GM04504 (cell line): ENCODE results near the gene COL5A3.
"Not testable (repeated sequence)": the region's sequence is repeated elsewhere in the genome, so short reads cannot be mapped to it uniquely, and the experiment has no call there.

Experiments used
- DNase-seq: peaks from one replicate; pipeline ENCODE4 v3.0.0-alpha.2; 2012; ENCODE audit warnings: low read depth

The COL5A3 gene

GRCh38 chr19:9971166-9971897 lies 39.0 kb downstream of the COL5A3 start:
- no peak for DNase-seq

GRCh38 chr19:9970481-9970880 lies 39.8 kb downstream of the COL5A3 start:
- no peak for DNase-seq

GRCh38 chr19:9969688-9969975 lies 40.7 kb downstream of the COL5A3 start:
- no peak for DNase-seq

GRCh38 chr19:9968820-9969687 lies 41.2 kb downstream of the COL5A3 start:
- no peak for DNase-seq

- no peak for DNase-seq
Observed at GRCh38 chr19:9967326-9967725, 43.0 kb downstream of the COL5A3 start.

- no peak for DNase-seq
Observed at GRCh38 chr19:9966448-9966847, 43.9 kb downstream of the COL5A3 start.

GRCh38 chr19:9966024-9966423 lies 44.3 kb downstream of the COL5A3 start:
- no peak for DNase-seq

GRCh38 chr19:9962623-9963290 lies 47.5 kb downstream of the COL5A3 start:
- no peak for DNase-seq

- DNase-seq, result no peak
Observed at GRCh38 chr19:9961103-9961502, 49.2 kb downstream of the COL5A3 start.

- DNase-seq, result peak; percentile 85
Observed at GRCh38 chr19:9958379-9958821, 51.9 kb downstream of the COL5A3 start.

- no peak for DNase-seq
Observed at GRCh38 chr19:9956956-9957355, 53.3 kb downstream of the COL5A3 start.

- no peak for DNase-seq
Observed at GRCh38 chr19:9953802-9954542, 56.3 kb downstream of the COL5A3 start.

- no peak for DNase-seq
Observed at GRCh38 chr19:9952276-9952675, 58.0 kb downstream of the COL5A3 start.

- DNase-seq, result no peak
Observed at GRCh38 chr19:9947441-9947840, 62.9 kb downstream of the COL5A3 start.

GRCh38 chr19:9946528-9947125 lies 63.7 kb downstream of the COL5A3 start:
- DNase-seq, result not testable (repeated sequence)

- peak; percentile 100 for DNase-seq
Observed at GRCh38 chr19:9945319-9945966, 64.9 kb downstream of the COL5A3 start.

GRCh38 chr19:9943744-9944143 lies 66.6 kb downstream of the COL5A3 start:
- DNase-seq, result no peak

GRCh38 chr19:9941671-9942070 lies 68.6 kb downstream of the COL5A3 start:
- DNase-seq, result no peak

GRCh38 chr19:9941231-9941630 lies 69.1 kb downstream of the COL5A3 start:
- DNase-seq, result peak; percentile 55

GRCh38 chr19:9940778-9941177 lies 69.5 kb downstream of the COL5A3 start:
- DNase-seq, result no peak

- DNase-seq, result no peak
Observed at GRCh38 chr19:9939301-9939913, 70.9 kb downstream of the COL5A3 start.
